GM12878 (cell line): ENCODE data around the gene TTC5. TPM values are rescaled to one million over a fixed set of nuclear protein-coding genes. Genes with fewer than 3 reads are reported as not detected.

ENCODE experiments used
- ATAC-seq: fragments of 200-7000 bp; cut with Tn5 transposase; 3 replicates; pipeline ENCODE4 v1.9.1; 2020; ENCODE audit warnings: mild to moderate bottlenecking, moderate library complexity
- BruUV-seq: library from RNA; stranded (reverse); fragments of 400-500 nt; replicated peaks from 2 replicates; lab custom pipeline; 2021; lab: Mats Ljungman, UMichigan
- CTCF ChIA-PET: fragments of 300-600 bp; sonication (Branson Sonifier 250); formaldehyde crosslinking; extraction: SDS; loops from one replicate; lab custom pipeline; 2021; ENCODE audit warnings: inconsistent platforms; lab: Yijun Ruan, JAX
- POLR2A ChIA-PET: fragments of 350-600 bp; formaldehyde crosslinking; extraction: SDS; loops from one replicate; lab custom pipeline; 2021; ENCODE audit warnings: inconsistent platforms; lab: Charles Lee
- RAD21 ChIA-PET: fragments of 300-600 bp; sonication (Branson Sonifier 250); formaldehyde crosslinking; loops from one replicate; lab custom pipeline; 2023; ENCODE audit warnings: antibody characterized with exemption; ENCODE audit not compliant: unreplicated experiment; lab: Charles Lee
- SMC1A ChIA-PET: fragments of 300-600 bp; sonication (Branson Sonifier 250); formaldehyde crosslinking; loops from one replicate; lab custom pipeline; 2023; ENCODE audit not compliant: unreplicated experiment, uncharacterized antibody; lab: Charles Lee
- DNase-seq: peaks from one replicate; pipeline ENCODE4 v3.0.0-alpha.2; 2011; ENCODE audit warnings: low read depth, low spot score
- FAIRE-seq: peaks from 3 replicates; lab custom pipeline; 2011; peaks lifted over from hg19 to GRCh38; lab: Jason Lieb, UNC
- H2AFZ ChIP-seq: 2 replicates; pipeline ENCODE4 v1.6.0; 2011; ENCODE audit warnings: low read depth, low read length, control low read depth; ENCODE audit not compliant: control insufficient read depth
- H3K27ac ChIP-seq: 2 replicates; pipeline ENCODE4 v1.5.1; 2011; ENCODE audit warnings: control low read depth; ENCODE audit not compliant: control insufficient read depth, insufficient read depth
- H3K27me3 ChIP-seq, 2 experiments: replicated peaks in 1 of 2; 2 replicates each; pipeline versions ENCODE4 v1.6.0 to v1.6.1; 2011; ENCODE audit warnings: low read length in 1 of 2; ENCODE audit not compliant: control insufficient read depth in 2 of 2, insufficient read depth in 2 of 2
- H3K36me3 ChIP-seq, 2 experiments: 2 replicates each; pipeline ENCODE4 v1.5.1; 2011; ENCODE audit warnings: low read length in 1 of 2; ENCODE audit not compliant: control insufficient read depth in 2 of 2, insufficient read depth in 2 of 2
- H3K4me1 ChIP-seq: 2 replicates; pipeline ENCODE4 v1.6.1; 2011; ENCODE audit warnings: mild to moderate bottlenecking, low read length, moderate library complexity, mixed read lengths; ENCODE audit not compliant: control insufficient read depth, insufficient read depth
- H3K4me2 ChIP-seq: 2 replicates; pipeline ENCODE4 v1.6.0; 2011; ENCODE audit warnings: control low read depth; ENCODE audit not compliant: control insufficient read depth, insufficient read depth
- H3K4me3 ChIP-seq: fragments of 200-600 bp; sonication (generic); 2 replicates; pipeline ENCODE4 v1.5.1; 2016
- H3K79me2 ChIP-seq: 2 replicates; pipeline ENCODE4 v1.6.0; 2011; ENCODE audit warnings: low read length; ENCODE audit not compliant: control insufficient read depth, insufficient read depth
- H3K9ac ChIP-seq: 2 replicates; pipeline ENCODE4 v1.8.0; 2011; ENCODE audit warnings: low read length, control low read depth, mixed read lengths; ENCODE audit not compliant: control insufficient read depth, insufficient read depth
- H3K9me3 ChIP-seq: replicated peaks from 3 replicates; pipeline ENCODE4 v1.5.1; 2011; ENCODE audit warnings: mild to moderate bottlenecking, low read length; ENCODE audit not compliant: control insufficient read depth, insufficient read depth
- H4K20me1 ChIP-seq: 2 replicates; pipeline ENCODE4 v1.6.0; 2011; ENCODE audit not compliant: control insufficient read depth, insufficient read depth
- CBFB ChIP-seq: IDR thresholded peaks from 2 replicates; pipeline ENCODE4 v1.6.1; 2016; ENCODE audit warnings: antibody characterized with exemption, low read depth
- CTCF ChIP-seq, 3 experiments: IDR thresholded peaks in 2 of 3; conservative IDR thresholded peaks in 1 of 3; 2 replicates each; pipeline ENCODE4 v1.5.1; 2011; ENCODE audit warnings: low read depth in 3 of 3, low read length in 3 of 3, mild to moderate bottlenecking in 3 of 3, control low read depth in 2 of 3, moderate library complexity in 2 of 3, inconsistent platforms in 1 of 3, mixed read lengths in 1 of 3; ENCODE audit not compliant: control insufficient read depth in 2 of 3, insufficient read depth in 1 of 3; ENCODE audit errors: extremely low read depth in 1 of 3
- EP300 ChIP-seq, 2 experiments: fragments of 150-350 bp in 1 of 2; IDR thresholded peaks; 2 replicates each; pipeline ENCODE4 v1.6.1; 2011 to 2012; ENCODE audit warnings: low read depth in 2 of 2, low read length in 2 of 2, borderline replicate concordance in 1 of 2, improper control_type of control experiment in 1 of 2, inconsistent platforms in 1 of 2; ENCODE audit not compliant: control insufficient read depth in 1 of 2
- EZH2 ChIP-seq: IDR thresholded peaks from 2 replicates; pipeline ENCODE4 v1.6.1; 2012; ENCODE audit warnings: low read depth, mild to moderate bottlenecking, control low read depth, inconsistent platforms, low read length, borderline replicate concordance; ENCODE audit not compliant: control insufficient read depth
- FOXM1 ChIP-seq: IDR thresholded peaks from 2 replicates; pipeline ENCODE4 v1.6.1; 2012; ENCODE audit warnings: low read depth, mild to moderate bottlenecking, inconsistent platforms, low read length, moderate library complexity
- IKZF2 ChIP-seq, 2 experiments: fragments of 450-650 bp; IDR thresholded peaks; 2 replicates each; pipeline ENCODE4 v1.6.1; 2017; ENCODE audit warnings: mild to moderate bottlenecking in 2 of 2, moderate library complexity in 2 of 2
- MEF2B ChIP-seq: fragments of 450-650 bp; IDR thresholded peaks from 2 replicates; pipeline ENCODE4 v1.6.1; 2018; ENCODE audit warnings: mild to moderate bottlenecking, moderate library complexity; ENCODE audit not compliant: partially characterized antibody, poor library complexity, severe bottlenecking
- NBN ChIP-seq: fragments of 450-650 bp; IDR thresholded peaks from 2 replicates; pipeline ENCODE4 v1.6.1; 2016
- RUNX3 ChIP-seq: IDR thresholded peaks from 2 replicates; pipeline ENCODE4 v1.6.1; 2012; ENCODE audit warnings: low read length, inconsistent platforms
- STAT1 ChIP-seq: fragments of 450-650 bp; conservative IDR thresholded peaks from 2 replicates; pipeline ENCODE4 v1.6.1; 2014; ENCODE audit warnings: antibody characterized with exemption, mild to moderate bottlenecking
- ZBTB11 ChIP-seq: fragments of 450-650 bp; formaldehyde crosslinking; IDR thresholded peaks from 2 replicates; pipeline ENCODE4 v1.5.0; 2022; ENCODE audit warnings: mild to moderate bottlenecking, missing genetic modification characterization
- WGBS: methylation state at CpG from one replicate; pipeline ENCODE4 v1.1.6; 2016; ENCODE audit warnings: low lambda C conversion rate; ENCODE audit not compliant: insufficient replicate concordance, insufficient coverage; ENCODE audit errors: missing lambda C conversion rate; 5-methylcytosine and 5-hydroxymethylcytosine counted together
- in situ Hi-C: fragments of 300-500 bp; cut with MboI; formaldehyde crosslinking; loops from 9 replicates; pipeline ENCODE4 v1.14.3; 2018; ENCODE audit warnings: mixed read lengths
- intact Hi-C: fragments of 100-400 bp; cut with micrococcal nuclease; formaldehyde crosslinking; loops from one replicate; pipeline ENCODE4 v1.14.2; 2022; ENCODE audit not compliant: unreplicated experiment
- polyA plus RNA-seq, 11 experiments: library from polyadenylated mRNA; depleted of rRNA in 4 of 11; unstranded in 6 of 11; stranded (reverse) in 5 of 11; fragments of >200 nt; fragmentation: Nextera tagmentation in 4 of 11; fragmentation: Illumina TruSeq in 1 of 11; extraction: Ambion mirVana in 4 of 11; extraction: Trizol in 1 of 11; gene quantifications; 1 replicate in 1 of 11; 2 replicates in 10 of 11; pipeline versions ENCODE4 v1.2.1 to v1.2.3, GENCODE V29; 2011 to 2016; ENCODE audit warnings: inconsistent platforms in 2 of 11, missing spikeins in 2 of 11, low read depth in 1 of 11
- total RNA-seq, 4 experiments: library from RNA; depleted of rRNA in 3 of 4; stranded (reverse); fragments of >200 nt in 3 of 4; fragmentation: Illumina TruSeq in 1 of 4; extraction: Trizol in 1 of 4; gene quantifications; 2 replicates each; pipeline versions ENCODE4 v1.2.1 to v1.2.3, GENCODE V29; 2013 to 2021
- TF ChIP-seq, protein P1 (sequence below): fragments of 450-650 bp; formaldehyde crosslinking; IDR thresholded peaks from 2 replicates; pipeline ENCODE4 v1.4.0; 2022; ENCODE audit warnings: mild to moderate bottlenecking, moderate library complexity
- TF ChIP-seq, protein P2 (sequence below): fragments of 450-650 bp; IDR thresholded peaks from 2 replicates; pipeline ENCODE4 v1.6.1; 2017; ENCODE audit warnings: borderline replicate concordance

The TTC5 gene
- total and polyA plus RNA-seq, 10 of the 15 experiments (the other 5 are each of a cell fraction or from before 2014, with no cell fraction given): 6.9 to 21.6 (median 13.5) TPM

DNA sequence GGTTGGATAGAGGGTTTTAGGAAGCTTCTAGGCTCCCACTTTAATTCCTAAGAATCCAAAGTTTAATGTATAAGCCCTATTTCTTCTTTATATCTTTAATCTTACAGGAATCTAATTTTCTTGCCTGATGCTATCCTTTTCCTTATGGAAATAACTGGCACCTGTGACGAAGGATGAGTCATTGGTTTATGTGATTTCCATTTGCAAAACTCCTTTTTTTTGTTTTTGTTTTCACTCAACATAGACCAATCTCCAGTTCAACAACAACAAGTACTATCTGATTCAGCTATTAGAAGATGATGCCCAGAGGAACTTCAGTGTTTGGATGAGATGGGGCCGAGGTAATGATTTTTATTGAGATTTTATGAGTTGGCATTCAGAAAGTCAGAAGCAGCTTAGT is 44.5 kb upstream of the TTC5 start:
- ATAC-seq: no peak
- intact Hi-C loops: no loop called here
- ChIA-PET CTCF (interaction anchor here (1.2 to 2.6 kb wide), 2 partner anchors 22 to 65 kb away, joined by 4 to 20 read pairs; no protein-coding TSS in a partner anchor), POLR2A (no interaction called here), SMC1A (interaction anchor here (0.9 to 2.4 kb wide), 5 partner anchors 15 to 249 kb away, joined by 3 to 13 read pairs (median 4); partner anchors contain the start of gene CCNB1IP1), RAD21 (interaction anchor here (1.2 to 2.0 kb wide), 2 partner anchors 22 to 257 kb away, joined by 3 to 4 read pairs; no protein-coding TSS in a partner anchor)
- H3K4me1 ChIP-seq: no peaks in the 10 kb centered on the region
- H3K27me3 ChIP-seq: no peaks in the 10 kb centered on the region
- H3K36me3 ChIP-seq: peaks cover 10 to 20% of the 10 kb centered on the region in 2 experiments
- no peaks in the 10 kb centered on the region for H3K79me2 ChIP-seq
- 98% methylated on average over 2 of the region's 2 CpGs for WGBS
- no peak overlapping the region for H3K27ac ChIP-seq
- no peak overlapping the region for H3K4me3 ChIP-seq
- FAIRE-seq: no peak
- in situ Hi-C loops: no loop called here
- BruUV-seq: no TSS peak
- no peak overlapping the region for H3K4me2 ChIP-seq
- DNase-seq: no peak
- no peaks in the 10 kb centered on the region for H4K20me1 ChIP-seq
- H3K9ac ChIP-seq: no peak overlapping the region
- H2AFZ ChIP-seq: no peak overlapping the region
- no peak for TF ChIP-seq STAT1
- TF ChIP-seq ZBTB11 (CRISPR knock-in tag): no peak
- TF ChIP-seq, protein P1, sequence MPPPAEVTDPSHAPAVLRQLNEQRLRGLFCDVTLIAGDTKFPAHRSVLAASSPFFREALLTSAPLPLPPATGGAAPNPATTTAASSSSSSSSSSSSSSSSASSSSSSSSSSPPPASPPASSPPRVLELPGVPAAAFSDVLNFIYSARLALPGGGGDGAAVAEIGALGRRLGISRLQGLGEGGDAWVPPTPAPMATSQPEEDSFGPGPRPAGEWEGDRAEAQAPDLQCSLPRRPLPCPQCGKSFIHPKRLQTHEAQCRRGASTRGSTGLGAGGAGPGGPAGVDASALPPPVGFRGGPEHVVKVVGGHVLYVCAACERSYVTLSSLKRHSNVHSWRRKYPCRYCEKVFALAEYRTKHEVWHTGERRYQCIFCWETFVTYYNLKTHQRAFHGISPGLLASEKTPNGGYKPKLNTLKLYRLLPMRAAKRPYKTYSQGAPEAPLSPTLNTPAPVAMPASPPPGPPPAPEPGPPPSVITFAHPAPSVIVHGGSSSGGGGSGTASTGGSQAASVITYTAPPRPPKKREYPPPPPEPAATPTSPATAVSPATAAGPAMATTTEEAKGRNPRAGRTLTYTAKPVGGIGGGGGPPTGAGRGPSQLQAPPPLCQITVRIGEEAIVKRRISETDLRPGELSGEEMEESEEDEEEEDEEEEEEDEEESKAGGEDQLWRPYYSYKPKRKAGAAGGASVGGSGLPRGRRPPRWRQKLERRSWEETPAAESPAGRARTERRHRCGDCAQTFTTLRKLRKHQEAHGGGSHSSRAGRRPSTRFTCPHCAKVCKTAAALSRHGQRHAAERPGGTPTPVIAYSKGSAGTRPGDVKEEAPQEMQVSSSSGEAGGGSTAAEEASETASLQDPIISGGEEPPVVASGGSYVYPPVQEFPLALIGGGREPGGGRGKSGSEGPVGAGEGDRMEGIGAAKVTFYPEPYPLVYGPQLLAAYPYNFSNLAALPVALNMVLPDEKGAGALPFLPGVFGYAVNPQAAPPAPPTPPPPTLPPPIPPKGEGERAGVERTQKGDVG: no peak
- no peak for TF ChIP-seq FOXM1
- no peak for TF ChIP-seq EP300 (IDR thresholded peaks at IDR 0.05; ENCODE audit: borderline replicate concordance in 1 of 2, control insufficient read depth in 1 of 2, low read depth in 2 of 2, low read length in 2 of 2)
- no peak for TF ChIP-seq MEF2B
- TF ChIP-seq CTCF (IDR thresholded peaks at IDR 0.05 in 2 of 3, conservative IDR thresholded peaks at IDR 0.05 in 1 of 3; ENCODE audit: control insufficient read depth in 2 of 3, extremely low read depth in 1 of 3, insufficient read depth in 1 of 3, low read depth in 3 of 3, low read length in 3 of 3): no peak
- no peak for TF ChIP-seq CBFB
- no peak for TF ChIP-seq NBN
- TF ChIP-seq, protein P2, sequence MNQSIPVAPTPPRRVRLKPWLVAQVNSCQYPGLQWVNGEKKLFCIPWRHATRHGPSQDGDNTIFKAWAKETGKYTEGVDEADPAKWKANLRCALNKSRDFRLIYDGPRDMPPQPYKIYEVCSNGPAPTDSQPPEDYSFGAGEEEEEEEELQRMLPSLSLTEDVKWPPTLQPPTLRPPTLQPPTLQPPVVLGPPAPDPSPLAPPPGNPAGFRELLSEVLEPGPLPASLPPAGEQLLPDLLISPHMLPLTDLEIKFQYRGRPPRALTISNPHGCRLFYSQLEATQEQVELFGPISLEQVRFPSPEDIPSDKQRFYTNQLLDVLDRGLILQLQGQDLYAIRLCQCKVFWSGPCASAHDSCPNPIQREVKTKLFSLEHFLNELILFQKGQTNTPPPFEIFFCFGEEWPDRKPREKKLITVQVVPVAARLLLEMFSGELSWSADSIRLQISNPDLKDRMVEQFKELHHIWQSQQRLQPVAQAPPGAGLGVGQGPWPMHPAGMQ: no peak
- TF ChIP-seq RUNX3: no peak
- TF ChIP-seq IKZF2 (IDR thresholded peaks at IDR 0.05): no peak
- TF ChIP-seq EZH2: no peak
- H3K9me3 ChIP-seq: no peaks in the 10 kb centered on the region
